LHCN-M2 (cell line): ENCODE measurements around the gene KCNQ2. TPM values are rescaled to one million over a fixed set of nuclear protein-coding genes. Genes with fewer than 3 reads are reported as not detected.

Experiments
- DNase-seq: peaks from one replicate; pipeline ENCODE4 v3.0.0-alpha.2; 2012; ENCODE audit warnings: low read depth
- total RNA-seq: library from RNA; depleted of rRNA; stranded (reverse); fragments of >200 nt; gene quantifications from 2 replicates; pipeline ENCODE4 v1.2.3, GENCODE V29; 2014

KCNQ2 gene
- total RNA-seq, 1 experiment from 2014 or later, result not detected

DNA sequence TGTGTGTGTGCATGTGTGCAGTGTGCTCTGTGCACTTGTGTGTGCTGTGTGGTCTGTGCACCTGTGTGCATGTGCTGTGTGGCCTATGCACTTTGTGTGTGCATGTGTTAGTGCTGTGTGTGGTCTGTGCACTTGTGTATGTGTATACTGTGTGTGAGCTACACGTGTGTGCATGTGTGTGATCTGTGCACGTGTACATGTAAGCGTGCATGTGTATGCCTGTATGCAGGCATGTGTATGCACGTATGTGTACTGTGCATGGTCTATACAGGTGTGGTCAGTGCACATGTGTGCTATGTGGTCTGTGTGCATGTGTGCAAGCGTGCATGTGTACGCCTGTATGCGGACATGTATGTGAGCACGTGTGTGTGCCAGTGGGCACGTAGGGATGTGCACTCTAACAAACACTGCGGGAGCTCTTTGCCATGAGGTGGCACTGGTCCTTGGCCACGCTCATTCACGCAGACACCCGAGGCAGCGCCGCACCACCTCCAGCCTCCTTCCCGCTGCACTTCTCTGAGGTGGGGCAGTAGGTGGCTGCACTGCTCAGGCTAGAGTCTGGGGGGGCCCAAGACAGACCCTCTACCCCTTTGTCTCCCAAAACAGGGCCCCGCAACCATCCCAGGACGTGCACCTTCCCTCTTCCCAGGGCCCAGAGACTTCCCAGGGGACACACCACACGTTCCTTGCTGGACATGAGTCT is 68.9 kb downstream of the KCNQ2 start:
- no peak for DNase-seq

GRCh38 chr20:63402860-63403220 is 69.6 kb downstream of the KCNQ2 start:
- peak; percentile 2 for DNase-seq

GRCh38 chr20:63402181-63402859 is 70.1 kb downstream of the KCNQ2 start:
- DNase-seq, result no peak

- DNase-seq, result no peak
Measured at GRCh38 chr20:63401384-63402110, 70.9 kb downstream of the KCNQ2 start.

GRCh38 chr20:63400486-63401210 is 71.8 kb downstream of the KCNQ2 start:
- DNase-seq, result no peak

- DNase-seq, result no peak
Measured at GRCh38 chr20:63399596-63400375, 72.7 kb downstream of the KCNQ2 start.

- DNase-seq, result no peak
Measured at GRCh38 chr20:63398744-63399514, 73.5 kb downstream of the KCNQ2 start.

- DNase-seq, result no peak
Measured at GRCh38 chr20:63397946-63398450, 74.5 kb downstream of the KCNQ2 start.

GRCh38 chr20:63397155-63397843 is 75.2 kb downstream of the KCNQ2 start:
- no peak for DNase-seq

DNA sequence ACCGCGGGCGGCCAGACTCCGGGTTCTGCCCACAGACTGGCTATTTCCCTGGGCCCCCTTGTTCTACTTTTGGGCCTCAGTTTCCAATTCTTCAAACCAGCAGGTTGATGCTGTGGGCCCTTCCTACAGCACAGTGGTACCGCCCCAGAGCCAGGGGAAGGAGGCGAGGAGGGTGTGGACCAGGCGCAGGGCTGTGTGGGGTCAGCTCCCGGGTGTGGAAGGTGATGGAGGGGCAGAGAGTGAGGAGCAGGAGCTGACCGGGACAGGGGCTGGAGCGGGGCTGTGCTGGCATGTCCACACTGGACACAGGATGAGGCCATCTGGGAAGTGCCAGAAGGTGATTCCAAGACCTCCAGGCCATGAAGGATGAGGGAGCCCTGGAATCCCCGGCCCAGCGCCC is 76.2 kb downstream of the KCNQ2 start:
- no peak for DNase-seq

GRCh38 chr20:63395723-63396122 is 76.7 kb downstream of the KCNQ2 start:
- DNase-seq, result no peak

DNA sequence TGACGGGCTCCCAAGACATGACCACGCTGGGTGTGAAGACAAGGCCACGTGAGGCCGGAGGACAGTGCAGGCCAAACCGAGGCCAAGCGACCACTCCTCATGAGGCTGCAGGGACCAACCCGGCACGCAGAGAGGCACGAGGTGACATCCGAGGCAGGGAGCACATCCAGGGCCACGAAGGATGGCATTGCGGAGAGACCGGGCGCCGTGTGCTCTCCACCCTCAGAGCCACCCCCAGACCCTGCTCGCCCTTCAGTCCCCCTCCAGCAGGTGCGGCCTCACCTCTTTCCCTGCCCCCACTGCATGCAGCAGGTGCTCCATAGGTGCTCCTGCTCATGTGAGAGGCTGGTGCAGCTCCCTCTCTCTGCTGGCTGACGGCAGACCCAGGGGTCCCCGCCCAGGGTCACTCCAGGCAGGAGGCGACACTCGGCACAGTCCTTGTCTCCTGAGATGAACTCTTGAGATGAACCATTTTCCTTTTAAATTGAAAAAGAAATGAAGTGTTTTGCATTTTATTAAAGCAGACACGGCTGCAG is 77.5 kb downstream of the KCNQ2 start:
- DNase-seq, result no peak

DNA sequence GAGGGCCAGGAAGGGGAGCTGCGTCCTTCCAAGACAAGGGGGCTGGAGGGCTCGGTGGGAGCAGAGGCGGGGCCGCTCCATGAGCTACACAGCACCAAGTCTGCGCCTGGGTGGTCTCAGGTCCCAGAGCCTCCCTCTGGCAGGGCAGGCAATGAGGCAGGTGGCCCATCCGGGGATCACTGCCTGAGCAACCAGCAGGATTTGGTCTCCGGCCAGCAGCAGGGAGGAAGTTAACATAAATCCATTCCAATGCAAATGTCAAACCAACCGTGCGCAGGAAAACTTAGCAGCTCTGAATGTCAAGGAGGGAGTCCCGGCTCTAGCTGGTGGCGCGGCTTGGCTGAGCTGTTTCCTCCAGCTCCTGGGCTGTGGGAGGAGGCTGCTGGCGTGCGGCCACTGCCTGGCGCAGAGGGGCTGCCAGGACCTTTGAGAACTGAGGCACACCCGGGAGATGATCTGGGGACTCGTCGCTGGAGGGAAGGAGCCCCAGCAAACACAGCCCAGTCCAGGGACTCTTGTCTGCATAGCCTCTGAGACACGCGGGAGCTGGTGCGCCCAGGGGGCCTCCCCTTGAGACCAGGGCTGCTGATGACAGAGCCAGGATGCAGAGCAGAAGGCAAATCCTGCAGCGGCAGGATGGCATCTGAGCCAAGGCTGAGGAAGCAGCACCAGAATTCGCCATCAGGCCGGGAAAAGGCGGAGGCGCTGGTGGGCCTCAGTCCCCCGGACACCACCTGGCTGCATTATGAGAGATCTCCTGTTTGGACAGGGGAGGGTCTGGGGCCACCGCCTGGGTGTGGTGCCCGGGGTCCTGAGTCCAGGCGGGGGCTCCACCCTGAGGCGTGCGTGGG is 78.2 kb downstream of the KCNQ2 start:
- DNase-seq, result no peak

DNA sequence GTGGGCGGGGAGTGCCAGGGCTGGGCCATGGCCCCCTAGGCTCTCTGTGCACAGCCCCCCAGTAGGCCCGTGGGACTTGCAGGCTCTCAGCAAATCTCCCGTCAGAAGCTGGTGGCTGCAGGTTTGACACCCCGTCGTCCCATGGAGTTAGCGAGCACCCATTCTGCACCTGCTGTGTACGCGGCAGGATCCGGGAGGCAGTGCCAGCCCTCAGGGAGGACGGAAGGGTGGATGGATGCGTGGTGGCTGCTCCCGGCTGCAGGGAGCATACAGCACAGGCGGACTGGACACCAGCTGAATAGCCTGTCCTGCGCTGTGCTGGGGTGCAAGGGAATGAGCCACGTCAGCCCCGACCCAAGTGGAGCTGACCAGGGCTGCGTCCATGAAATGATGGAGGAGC is 78.9 kb downstream of the KCNQ2 start:
- DNase-seq, result no peak

- DNase-seq, result no peak
Measured at GRCh38 chr20:63392465-63393365, 79.7 kb downstream of the KCNQ2 start.

GRCh38 chr20:63387917-63388316 is 84.5 kb downstream of the KCNQ2 start:
- no peak for DNase-seq

- DNase-seq, result no peak
Measured at GRCh38 chr20:63387393-63387792, 85.1 kb downstream of the KCNQ2 start.
